ENCODE measurements around the gene MUC16.
"Not testable (repeated sequence)": the region's sequence is repeated elsewhere in the genome, so short reads cannot be mapped to it uniquely, and the experiment has no call there.

The MUC16 gene

DNA sequence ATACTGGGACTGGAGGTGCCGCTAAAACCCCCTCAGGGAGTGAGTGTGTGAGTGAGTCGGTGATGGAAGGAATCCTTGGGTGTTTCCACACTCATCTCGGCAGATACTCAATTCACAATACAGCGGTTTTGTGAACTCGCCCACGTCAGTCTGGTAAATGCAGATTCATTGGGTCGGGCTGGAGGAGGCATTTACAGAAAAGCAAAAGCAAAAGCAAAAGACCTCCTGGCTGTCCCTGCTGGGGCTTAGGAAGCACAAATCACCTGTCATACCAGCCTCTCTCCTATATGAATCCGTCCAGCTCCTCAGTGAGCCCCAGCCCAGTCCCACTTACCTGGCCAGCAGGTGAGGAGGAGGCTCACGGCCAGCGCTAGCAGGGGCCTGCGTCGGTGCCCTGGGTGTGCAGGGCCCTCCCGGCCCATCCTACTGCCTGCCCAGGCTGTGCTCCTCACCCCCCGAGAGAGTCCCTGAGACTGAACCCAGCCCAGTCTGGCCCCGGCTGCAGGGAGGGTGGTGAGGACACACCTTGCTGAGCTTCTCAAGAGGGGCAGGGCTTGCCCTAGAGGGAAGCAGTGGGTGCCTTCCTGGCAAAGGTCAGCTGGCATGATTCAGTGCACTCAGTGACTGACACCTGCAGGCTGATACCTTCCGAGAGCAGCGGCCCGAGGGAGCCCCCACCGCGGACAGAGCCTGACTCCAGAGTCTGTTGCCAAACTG, at the start of gene MUC16:
TSS of gene MUC16 (minus strand) at position 475 of the 717 bp plus-strand sequence.
- no peaks in the 10 kb centered on the region for H3K4me1 ChIP-seq (ENCODE audit: control insufficient read depth in 1 of 2, insufficient read depth in 1 of 2, low read depth in 1 of 2, low read length in 1 of 2)
- H3K27me3 ChIP-seq, result no peaks in the 10 kb centered on the region
- no peak within 1 kb of the TSS for H3K27ac ChIP-seq
- TF ChIP-seq, protein P1, sequence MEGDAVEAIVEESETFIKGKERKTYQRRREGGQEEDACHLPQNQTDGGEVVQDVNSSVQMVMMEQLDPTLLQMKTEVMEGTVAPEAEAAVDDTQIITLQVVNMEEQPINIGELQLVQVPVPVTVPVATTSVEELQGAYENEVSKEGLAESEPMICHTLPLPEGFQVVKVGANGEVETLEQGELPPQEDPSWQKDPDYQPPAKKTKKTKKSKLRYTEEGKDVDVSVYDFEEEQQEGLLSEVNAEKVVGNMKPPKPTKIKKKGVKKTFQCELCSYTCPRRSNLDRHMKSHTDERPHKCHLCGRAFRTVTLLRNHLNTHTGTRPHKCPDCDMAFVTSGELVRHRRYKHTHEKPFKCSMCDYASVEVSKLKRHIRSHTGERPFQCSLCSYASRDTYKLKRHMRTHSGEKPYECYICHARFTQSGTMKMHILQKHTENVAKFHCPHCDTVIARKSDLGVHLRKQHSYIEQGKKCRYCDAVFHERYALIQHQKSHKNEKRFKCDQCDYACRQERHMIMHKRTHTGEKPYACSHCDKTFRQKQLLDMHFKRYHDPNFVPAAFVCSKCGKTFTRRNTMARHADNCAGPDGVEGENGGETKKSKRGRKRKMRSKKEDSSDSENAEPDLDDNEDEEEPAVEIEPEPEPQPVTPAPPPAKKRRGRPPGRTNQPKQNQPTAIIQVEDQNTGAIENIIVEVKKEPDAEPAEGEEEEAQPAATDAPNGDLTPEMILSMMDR (IDR thresholded peaks at IDR 0.05), result no peak
- no peak within 1 kb of the TSS for H3K4me3 ChIP-seq (ENCODE audit: low read depth in 1 of 2, low read length in 1 of 2)
- H3K36me3 ChIP-seq, result no peaks in the 10 kb centered on the region
- no peaks in the 10 kb centered on the region for H3K9me3 ChIP-seq

DNA sequence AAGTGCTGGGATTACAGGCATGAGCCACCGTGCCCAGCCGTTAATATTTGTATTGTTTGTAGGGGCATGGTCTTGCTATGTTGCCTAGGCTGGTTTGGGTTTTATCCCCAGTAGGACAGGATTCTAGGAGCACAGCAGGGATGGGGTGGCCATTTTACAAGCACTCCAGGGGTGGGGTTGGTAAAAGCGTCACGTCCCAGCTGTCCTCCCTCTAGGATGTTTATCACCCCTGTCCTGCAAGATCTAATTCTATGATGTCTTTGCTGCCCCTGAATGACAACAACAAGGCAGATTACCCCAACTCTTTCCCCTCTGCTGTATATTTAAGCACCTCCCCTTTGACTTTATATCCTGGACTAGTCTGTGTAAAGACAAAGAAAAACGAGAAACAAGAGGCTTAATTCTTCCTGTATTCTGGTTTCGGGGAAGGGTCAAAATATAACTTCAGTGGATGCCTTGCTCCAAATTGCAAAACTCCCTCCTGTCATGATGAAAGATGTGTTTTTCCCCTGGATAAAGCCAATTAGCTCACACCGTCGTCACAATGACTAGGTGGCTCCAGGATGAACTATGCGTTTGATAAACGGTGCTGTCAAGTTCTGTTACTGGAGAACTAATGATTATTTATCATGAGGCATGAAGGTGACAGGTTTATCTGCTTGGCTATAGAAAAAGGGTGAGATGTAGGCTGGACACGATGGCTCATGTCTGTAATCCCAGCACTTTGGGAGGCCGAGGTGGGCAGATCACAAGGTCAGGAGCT, 48.9 kb upstream of the MUC16 start:
- H3K4me3 ChIP-seq (ENCODE audit: low read depth in 1 of 2, low read length in 1 of 2), result no peak overlapping the region

GRCh38 chr19:9057505-9058258, 47.5 kb upstream of the MUC16 start:
- Histone ChIP-seq H3K9me3 (no peaks in the 10 kb centered on the region), H3K4me1 (ENCODE audit: control insufficient read depth in 1 of 2, insufficient read depth in 1 of 2, low read depth in 1 of 2, low read length in 1 of 2) (no peaks in the 10 kb centered on the region), H3K27ac (no peak overlapping the region), H3K36me3 (no peaks in the 10 kb centered on the region), H3K4me3 (ENCODE audit: low read depth in 1 of 2, low read length in 1 of 2) (no peak overlapping the region), H3K27me3 (no peaks in the 10 kb centered on the region)
- TF ChIP-seq, protein P1 (IDR thresholded peaks at IDR 0.05), result no peak

More for the DNA sequence above, 48.9 kb upstream of the MUC16 start:
- no peaks in the 10 kb centered on the region for H3K9me3 ChIP-seq
- no peaks in the 10 kb centered on the region for H3K27me3 ChIP-seq
- H3K4me1 ChIP-seq (ENCODE audit: control insufficient read depth in 1 of 2, insufficient read depth in 1 of 2, low read depth in 1 of 2, low read length in 1 of 2), result no peaks in the 10 kb centered on the region
- TF ChIP-seq, protein P1 (IDR thresholded peaks at IDR 0.05), result no peak
- H3K36me3 ChIP-seq, result no peaks in the 10 kb centered on the region
- no peak overlapping the region for H3K27ac ChIP-seq

DNA sequence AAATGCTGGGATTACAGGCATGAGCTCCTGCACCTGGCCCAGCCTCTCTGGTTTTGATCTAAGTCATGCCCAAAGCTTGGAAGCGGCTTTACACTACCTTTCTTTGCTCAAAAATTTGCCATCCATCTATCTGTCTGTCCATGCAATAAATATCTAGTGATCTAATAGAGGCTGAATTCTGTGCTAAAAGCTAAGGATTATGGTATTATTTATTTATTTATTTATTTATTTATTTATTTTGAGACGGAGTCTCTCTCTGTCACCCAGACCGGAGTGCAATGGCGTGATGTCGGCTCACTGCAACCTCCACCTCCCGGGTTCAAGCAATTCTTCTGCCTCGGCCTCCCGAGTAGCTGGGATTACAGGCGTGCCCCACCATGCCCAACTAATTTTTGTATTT, 45.9 kb upstream of the MUC16 start:
- H3K4me3 ChIP-seq (ENCODE audit: low read depth in 1 of 2, low read length in 1 of 2); H3K27me3 ChIP-seq; H3K4me1 ChIP-seq (ENCODE audit: control insufficient read depth in 1 of 2, insufficient read depth in 1 of 2, low read depth in 1 of 2, low read length in 1 of 2); H3K9me3 ChIP-seq; H3K36me3 ChIP-seq; H3K27ac ChIP-seq: not testable (repeated sequence)

DNA sequence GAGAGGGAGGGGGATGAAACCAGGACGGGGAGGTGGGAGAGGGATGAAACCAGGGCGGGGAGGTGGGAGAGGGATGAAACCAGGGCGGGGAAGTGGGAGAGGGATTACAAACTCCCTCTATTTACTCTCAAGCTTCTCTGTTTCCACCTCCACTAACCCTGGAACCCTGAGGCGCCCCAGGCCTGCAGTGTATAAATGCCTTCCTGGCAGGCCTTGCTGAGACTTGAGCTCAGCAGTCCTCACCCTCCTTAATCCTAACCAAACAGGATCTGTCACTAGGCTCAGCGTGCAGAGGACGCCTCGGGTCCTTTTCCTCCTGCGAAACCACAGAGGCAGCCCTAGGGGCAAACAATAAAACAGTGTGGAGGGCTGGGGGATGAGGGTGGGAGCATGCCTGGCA, 44.6 kb upstream of the MUC16 start:
- Histone ChIP-seq H3K27ac (no peak overlapping the region), H3K4me3 (ENCODE audit: low read depth in 1 of 2, low read length in 1 of 2) (no peak overlapping the region), H3K36me3 (no peaks in the 10 kb centered on the region), H3K27me3 (no peaks in the 10 kb centered on the region), H3K4me1 (ENCODE audit: control insufficient read depth in 1 of 2, insufficient read depth in 1 of 2, low read depth in 1 of 2, low read length in 1 of 2) (no peaks in the 10 kb centered on the region), H3K9me3 (no peaks in the 10 kb centered on the region)
- TF ChIP-seq, protein P1 (IDR thresholded peaks at IDR 0.05), result no peak

Data from neutrophil (primary cell).